ENCODE measurements around the gene FNIP1. TPM values are rescaled to one million over a fixed set of nuclear protein-coding genes. Genes with fewer than 3 reads are reported as not detected.

The FNIP1 gene
- total RNA-seq, 1 experiment from 2014 or later = 16.4 TPM

DNA sequence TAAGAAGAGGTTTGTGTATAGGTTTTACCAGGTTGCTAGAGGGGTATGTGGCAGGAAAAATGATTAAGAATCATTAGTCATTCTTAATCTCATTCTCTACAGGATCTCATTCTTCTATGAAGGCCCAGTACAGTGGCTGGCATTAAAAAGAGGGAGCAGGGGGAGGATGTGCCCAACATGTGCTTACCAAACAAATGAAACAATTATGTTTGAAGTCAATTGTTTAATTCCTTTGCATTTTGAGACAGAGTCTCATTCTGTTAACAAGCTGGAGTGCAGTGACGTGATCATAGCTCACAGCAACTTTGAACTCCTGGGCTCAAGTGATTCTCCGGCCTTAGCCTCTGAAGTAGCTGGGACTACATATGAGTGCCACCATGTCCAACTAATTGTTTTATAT is 23.0 kb downstream of the FNIP1 start:
- no peak overlapping the region for H3K4me3 ChIP-seq (replicated peaks in 1 of 2; ENCODE audit: low read depth in 1 of 2, low read length in 2 of 2)
- H3K9me3 ChIP-seq (ENCODE audit: control insufficient read depth in 1 of 2, insufficient read depth in 1 of 2, low read depth in 1 of 2, low read length in 2 of 2) = no peaks in the 10 kb centered on the region
- ChIA-PET RAD21 (ENCODE audit: low non-redundant PET in 1 of 2, low total read pairs in 2 of 2, uncharacterized antibody in 2 of 2, unreplicated experiment in 2 of 2) (no interaction called here), POLR2A (no interaction called here), CTCF (no interaction called here)
- ATAC-seq (no peak), DNase-seq (ENCODE audit: low read depth, low spot score) (no peak)
- peaks cover 84% of the 10 kb centered on the region for H3K79me2 ChIP-seq (ENCODE audit: insufficient read depth, low read length)
- H3K4me2 ChIP-seq (ENCODE audit: low read length) = no peak overlapping the region
- H2AFZ ChIP-seq (ENCODE audit: low read depth, low read length, poor library complexity, severe bottlenecking) = no peak overlapping the region
- no peaks in the 10 kb centered on the region for H3K36me3 ChIP-seq (ENCODE audit: control insufficient read depth in 1 of 2, insufficient read depth in 2 of 2, low read length in 2 of 2)
- no peaks in the 10 kb centered on the region for H3K9me2 ChIP-seq (ENCODE audit: insufficient read depth)
- no TSS peak for BruUV-seq (replicated peaks)
- H3K4me1 ChIP-seq (ENCODE audit: control insufficient read depth in 1 of 2, insufficient read depth in 2 of 2, low read length in 2 of 2) = no peaks in the 10 kb centered on the region
- intact Hi-C loops (cut with micrococcal nuclease) = no loop called here
- no peak overlapping the region for H3K27ac ChIP-seq (ENCODE audit: low read depth, low read length)
- no peaks in the 10 kb centered on the region for H3K27me3 ChIP-seq (ENCODE audit: insufficient read depth, low read length)
- no peaks in the 10 kb centered on the region; the same call in 1 of the 2 replicates for H4K20me1 ChIP-seq (ENCODE audit: insufficient read depth)
- TF ChIP-seq CEBPB (IDR thresholded peaks at IDR 0.05; ENCODE audit: low read depth) (no peak), TCF7L2 (IDR thresholded peaks at IDR 0.05; ENCODE audit: borderline replicate concordance, extremely low read depth, insufficient read depth, insufficient read length) (no peak), POLR2A (IDR thresholded peaks at IDR 0.05; ENCODE audit: borderline replicate concordance, extremely low read depth, insufficient read depth, insufficient read length) (no peak), YY1 (IDR thresholded peaks at IDR 0.05; ENCODE audit: extremely low read depth, insufficient replicate concordance, low read depth, low read length) (no peak), POLR2AphosphoS5 (IDR thresholded peaks at IDR 0.05; ENCODE audit: low read depth, low read length) (no peak), ZNF274 (IDR thresholded peaks at IDR 0.05; ENCODE audit: low read depth, low read length) (no peak), ZFX (IDR thresholded peaks at IDR 0.05) (no peak), FOSL1 (IDR thresholded peaks at IDR 0.05; ENCODE audit: low read depth) (no peak), SP1 (IDR thresholded peaks at IDR 0.05; ENCODE audit: low read depth) (no peak), EZH2phosphoT487 (IDR thresholded peaks at IDR 0.05; ENCODE audit: borderline replicate concordance) (no peak), SIN3A (IDR thresholded peaks at IDR 0.05; ENCODE audit: low read depth) (no peak), EZH2 (IDR thresholded peaks at IDR 0.05) (no peak), EGR1 (IDR thresholded peaks at IDR 0.05; ENCODE audit: low read depth) (no peak), CBX3 (IDR thresholded peaks at IDR 0.05; ENCODE audit: low read depth) (no peak), JUND (IDR thresholded peaks at IDR 0.05) (no peak)
- TF ChIP-seq, protein P1, sequence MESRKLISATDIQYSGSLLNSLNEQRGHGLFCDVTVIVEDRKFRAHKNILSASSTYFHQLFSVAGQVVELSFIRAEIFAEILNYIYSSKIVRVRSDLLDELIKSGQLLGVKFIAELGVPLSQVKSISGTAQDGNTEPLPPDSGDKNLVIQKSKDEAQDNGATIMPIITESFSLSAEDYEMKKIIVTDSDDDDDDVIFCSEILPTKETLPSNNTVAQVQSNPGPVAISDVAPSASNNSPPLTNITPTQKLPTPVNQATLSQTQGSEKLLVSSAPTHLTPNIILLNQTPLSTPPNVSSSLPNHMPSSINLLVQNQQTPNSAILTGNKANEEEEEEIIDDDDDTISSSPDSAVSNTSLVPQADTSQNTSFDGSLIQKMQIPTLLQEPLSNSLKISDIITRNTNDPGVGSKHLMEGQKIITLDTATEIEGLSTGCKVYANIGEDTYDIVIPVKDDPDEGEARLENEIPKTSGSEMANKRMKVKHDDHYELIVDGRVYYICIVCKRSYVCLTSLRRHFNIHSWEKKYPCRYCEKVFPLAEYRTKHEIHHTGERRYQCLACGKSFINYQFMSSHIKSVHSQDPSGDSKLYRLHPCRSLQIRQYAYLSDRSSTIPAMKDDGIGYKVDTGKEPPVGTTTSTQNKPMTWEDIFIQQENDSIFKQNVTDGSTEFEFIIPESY (IDR thresholded peaks at IDR 0.05; ENCODE audit: extremely low read depth, insufficient replicate concordance, low read length) = no peak
- TF ChIP-seq, protein P2, sequence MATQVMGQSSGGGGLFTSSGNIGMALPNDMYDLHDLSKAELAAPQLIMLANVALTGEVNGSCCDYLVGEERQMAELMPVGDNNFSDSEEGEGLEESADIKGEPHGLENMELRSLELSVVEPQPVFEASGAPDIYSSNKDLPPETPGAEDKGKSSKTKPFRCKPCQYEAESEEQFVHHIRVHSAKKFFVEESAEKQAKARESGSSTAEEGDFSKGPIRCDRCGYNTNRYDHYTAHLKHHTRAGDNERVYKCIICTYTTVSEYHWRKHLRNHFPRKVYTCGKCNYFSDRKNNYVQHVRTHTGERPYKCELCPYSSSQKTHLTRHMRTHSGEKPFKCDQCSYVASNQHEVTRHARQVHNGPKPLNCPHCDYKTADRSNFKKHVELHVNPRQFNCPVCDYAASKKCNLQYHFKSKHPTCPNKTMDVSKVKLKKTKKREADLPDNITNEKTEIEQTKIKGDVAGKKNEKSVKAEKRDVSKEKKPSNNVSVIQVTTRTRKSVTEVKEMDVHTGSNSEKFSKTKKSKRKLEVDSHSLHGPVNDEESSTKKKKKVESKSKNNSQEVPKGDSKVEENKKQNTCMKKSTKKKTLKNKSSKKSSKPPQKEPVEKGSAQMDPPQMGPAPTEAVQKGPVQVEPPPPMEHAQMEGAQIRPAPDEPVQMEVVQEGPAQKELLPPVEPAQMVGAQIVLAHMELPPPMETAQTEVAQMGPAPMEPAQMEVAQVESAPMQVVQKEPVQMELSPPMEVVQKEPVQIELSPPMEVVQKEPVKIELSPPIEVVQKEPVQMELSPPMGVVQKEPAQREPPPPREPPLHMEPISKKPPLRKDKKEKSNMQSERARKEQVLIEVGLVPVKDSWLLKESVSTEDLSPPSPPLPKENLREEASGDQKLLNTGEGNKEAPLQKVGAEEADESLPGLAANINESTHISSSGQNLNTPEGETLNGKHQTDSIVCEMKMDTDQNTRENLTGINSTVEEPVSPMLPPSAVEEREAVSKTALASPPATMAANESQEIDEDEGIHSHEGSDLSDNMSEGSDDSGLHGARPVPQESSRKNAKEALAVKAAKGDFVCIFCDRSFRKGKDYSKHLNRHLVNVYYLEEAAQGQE (IDR thresholded peaks at IDR 0.05; ENCODE audit: low read depth) = no peak
- TF ChIP-seq, protein P3, sequence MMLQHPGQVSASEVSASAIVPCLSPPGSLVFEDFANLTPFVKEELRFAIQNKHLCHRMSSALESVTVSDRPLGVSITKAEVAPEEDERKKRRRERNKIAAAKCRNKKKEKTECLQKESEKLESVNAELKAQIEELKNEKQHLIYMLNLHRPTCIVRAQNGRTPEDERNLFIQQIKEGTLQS (IDR thresholded peaks at IDR 0.05) = no peak
- TF ChIP-seq, protein P4, sequence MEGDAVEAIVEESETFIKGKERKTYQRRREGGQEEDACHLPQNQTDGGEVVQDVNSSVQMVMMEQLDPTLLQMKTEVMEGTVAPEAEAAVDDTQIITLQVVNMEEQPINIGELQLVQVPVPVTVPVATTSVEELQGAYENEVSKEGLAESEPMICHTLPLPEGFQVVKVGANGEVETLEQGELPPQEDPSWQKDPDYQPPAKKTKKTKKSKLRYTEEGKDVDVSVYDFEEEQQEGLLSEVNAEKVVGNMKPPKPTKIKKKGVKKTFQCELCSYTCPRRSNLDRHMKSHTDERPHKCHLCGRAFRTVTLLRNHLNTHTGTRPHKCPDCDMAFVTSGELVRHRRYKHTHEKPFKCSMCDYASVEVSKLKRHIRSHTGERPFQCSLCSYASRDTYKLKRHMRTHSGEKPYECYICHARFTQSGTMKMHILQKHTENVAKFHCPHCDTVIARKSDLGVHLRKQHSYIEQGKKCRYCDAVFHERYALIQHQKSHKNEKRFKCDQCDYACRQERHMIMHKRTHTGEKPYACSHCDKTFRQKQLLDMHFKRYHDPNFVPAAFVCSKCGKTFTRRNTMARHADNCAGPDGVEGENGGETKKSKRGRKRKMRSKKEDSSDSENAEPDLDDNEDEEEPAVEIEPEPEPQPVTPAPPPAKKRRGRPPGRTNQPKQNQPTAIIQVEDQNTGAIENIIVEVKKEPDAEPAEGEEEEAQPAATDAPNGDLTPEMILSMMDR (IDR thresholded peaks at IDR 0.05 in 2 of 3, conservative IDR thresholded peaks at IDR 0.05 in 1 of 3; ENCODE audit: borderline replicate concordance in 1 of 3, insufficient read depth in 1 of 3, low read depth in 2 of 3, low read length in 2 of 3) = no peak
- TF ChIP-seq, protein P5, sequence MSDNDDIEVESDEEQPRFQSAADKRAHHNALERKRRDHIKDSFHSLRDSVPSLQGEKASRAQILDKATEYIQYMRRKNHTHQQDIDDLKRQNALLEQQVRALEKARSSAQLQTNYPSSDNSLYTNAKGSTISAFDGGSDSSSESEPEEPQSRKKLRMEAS (IDR thresholded peaks at IDR 0.05) = no peak
- no peak overlapping the region for H3K9ac ChIP-seq (ENCODE audit: low read length)

All from HCT116 (cell line).